Right lobe of liver (tissue), 4 donors: ENCODE measurements around the gene SETD5.

ENCODE experiments used
- CTCF ChIP-seq, 4 donors: fragments of 200-600 bp in 3 of 4; fragments of 450-650 bp in 1 of 4; IDR thresholded peaks; one replicate each; pipeline versions ENCODE4 v1.5.1 to v1.8.0; 2016 to 2022; ENCODE audit warnings: antibody characterized with exemption in 4 of 4, mild to moderate bottlenecking in 2 of 4
- POLR2A ChIP-seq: fragments of 450-650 bp; IDR thresholded peaks from one replicate; pipeline ENCODE4 v1.6.1; 2017; ENCODE audit warnings: antibody characterized with exemption, mild to moderate bottlenecking
- donor health status: DM: no; HTN: no; CAD: no.
- donor health status: DM: no; HTN: no; CAD: no.
- donor health status: DM: no; HTN: yes; CAD: no.

- TF ChIP-seq CTCF (IDR thresholded peaks at IDR 0.05) (no peak), POLR2A (no peak)
Observed at GRCh38 chr3:9384141-9384828, 13.1 kb upstream of the SETD5 start.
